BJ (cell line): Measurements from ENCODE around the gene LMCD1. TPM values are rescaled to one million over a fixed set of nuclear protein-coding genes. Genes with fewer than 3 reads are reported as not detected.

ENCODE experiments used
- CTCF ChIA-PET: fragments of 350-600 bp; formaldehyde crosslinking; extraction: SDS; loops from one replicate; lab custom pipeline; 2021; ENCODE audit warnings: antibody characterized with exemption, inconsistent platforms; lab: Yijun Ruan, JAX
- POLR2A ChIA-PET: fragments of 300-600 bp; sonication (Branson Sonifier 250); formaldehyde crosslinking; extraction: SDS; loops from one replicate; lab custom pipeline; 2021; ENCODE audit warnings: antibody characterized with exemption; lab: Charles Lee
- DNase-seq: peaks from one replicate; pipeline ENCODE4 v3.0.0-alpha.2; 2011; ENCODE audit warnings: low read depth
- H3K27me3 ChIP-seq: 2 replicates; pipeline ENCODE4 v1.6.0; 2011; ENCODE audit warnings: low read length; ENCODE audit not compliant: control insufficient read depth, insufficient read depth
- H3K36me3 ChIP-seq: 2 replicates; pipeline ENCODE4 v1.5.1; 2011; ENCODE audit warnings: low read length; ENCODE audit not compliant: control insufficient read depth, insufficient read depth
- H3K4me3 ChIP-seq: 2 replicates; pipeline ENCODE4 v1.5.1; 2011; ENCODE audit warnings: low read depth, mild to moderate bottlenecking, control low read depth, low read length
- polyA plus RNA-seq: library from polyadenylated mRNA; depleted of rRNA; stranded (reverse); fragments of >200 nt; gene quantifications from 2 replicates; pipeline ENCODE4 v1.2.3, GENCODE V29; 2011
- TF ChIP-seq, protein P1 (sequence below): IDR thresholded peaks from 2 replicates; pipeline ENCODE4 v1.5.1; 2011; ENCODE audit warnings: low read depth, mild to moderate bottlenecking, control low read depth, inconsistent platforms, low read length, moderate library complexity; ENCODE audit not compliant: insufficient read depth

LMCD1 gene
- polyA plus RNA-seq, 1 experiment: 168 TPM

DNA sequence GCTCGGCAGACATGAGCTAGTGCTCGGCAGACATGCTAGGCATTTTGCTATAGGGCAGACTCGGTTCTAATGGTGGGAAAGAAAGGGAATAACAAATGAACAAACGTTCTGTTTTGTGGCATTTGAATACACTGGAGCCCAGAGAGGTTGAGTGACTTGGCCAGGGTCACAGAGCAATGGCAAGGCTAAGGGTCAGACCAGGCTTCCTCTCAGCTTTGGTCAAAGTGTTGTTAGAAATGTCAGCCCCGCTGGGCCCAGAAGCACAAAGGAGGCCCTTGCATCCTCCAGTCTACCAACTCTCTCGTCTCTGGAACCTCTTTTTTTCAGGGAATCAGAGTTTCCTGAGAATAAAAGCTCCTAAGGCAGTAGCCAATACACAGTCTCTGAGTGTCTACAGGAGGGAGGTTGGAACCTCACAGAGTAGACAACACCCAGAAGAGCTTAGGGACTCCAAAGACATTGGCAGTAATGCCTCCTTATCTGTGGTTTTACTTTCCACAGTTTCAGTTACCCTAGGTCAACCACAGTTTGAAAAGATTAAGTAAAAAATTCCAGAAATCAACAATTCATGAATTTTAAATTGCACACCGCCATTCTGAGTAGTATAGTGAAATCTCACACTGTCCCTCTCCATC is 95.7 kb downstream of the LMCD1 start:
- ChIA-PET POLR2A (no interaction called here), CTCF (interaction anchor here (1.7 to 3.2 kb wide), 2 partner anchors 10 to 25 kb away, joined by 6 to 11 read pairs; no protein-coding TSS in a partner anchor)
- no peaks in the 10 kb centered on the region for H3K36me3 ChIP-seq
- TF ChIP-seq, protein P1, sequence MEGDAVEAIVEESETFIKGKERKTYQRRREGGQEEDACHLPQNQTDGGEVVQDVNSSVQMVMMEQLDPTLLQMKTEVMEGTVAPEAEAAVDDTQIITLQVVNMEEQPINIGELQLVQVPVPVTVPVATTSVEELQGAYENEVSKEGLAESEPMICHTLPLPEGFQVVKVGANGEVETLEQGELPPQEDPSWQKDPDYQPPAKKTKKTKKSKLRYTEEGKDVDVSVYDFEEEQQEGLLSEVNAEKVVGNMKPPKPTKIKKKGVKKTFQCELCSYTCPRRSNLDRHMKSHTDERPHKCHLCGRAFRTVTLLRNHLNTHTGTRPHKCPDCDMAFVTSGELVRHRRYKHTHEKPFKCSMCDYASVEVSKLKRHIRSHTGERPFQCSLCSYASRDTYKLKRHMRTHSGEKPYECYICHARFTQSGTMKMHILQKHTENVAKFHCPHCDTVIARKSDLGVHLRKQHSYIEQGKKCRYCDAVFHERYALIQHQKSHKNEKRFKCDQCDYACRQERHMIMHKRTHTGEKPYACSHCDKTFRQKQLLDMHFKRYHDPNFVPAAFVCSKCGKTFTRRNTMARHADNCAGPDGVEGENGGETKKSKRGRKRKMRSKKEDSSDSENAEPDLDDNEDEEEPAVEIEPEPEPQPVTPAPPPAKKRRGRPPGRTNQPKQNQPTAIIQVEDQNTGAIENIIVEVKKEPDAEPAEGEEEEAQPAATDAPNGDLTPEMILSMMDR: no peak
- no peak overlapping the region for H3K4me3 ChIP-seq
- no peak for DNase-seq
- 0 out of 2 replicates have a peak, but pooled peaks cover 1% of the 10 kb centered on the region for H3K27me3 ChIP-seq

DNA sequence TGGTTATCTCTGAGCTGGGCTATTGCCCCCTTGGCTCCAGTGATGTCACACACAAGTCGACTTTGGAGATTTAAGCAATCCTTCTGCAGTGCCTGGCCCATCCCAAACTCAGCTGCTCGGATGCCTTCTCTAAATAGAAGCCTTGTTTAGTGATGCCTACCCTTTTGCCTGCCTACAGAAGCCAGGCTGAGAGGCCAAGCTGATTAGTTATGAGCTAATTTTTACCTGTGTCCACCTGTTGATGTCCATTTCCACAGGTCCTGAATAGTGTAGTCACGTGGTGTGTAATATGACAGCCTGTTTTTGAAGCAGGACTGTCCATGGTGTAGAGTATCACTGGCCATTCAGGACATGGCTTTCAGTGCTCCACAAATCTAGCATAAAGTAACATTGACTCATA is 97.5 kb downstream of the LMCD1 start:
- CTCF ChIA-PET: interaction anchor here (0.7 to 1.3 kb wide), 4 partner anchors 9 to 182 kb away, joined by 3 to 4 read pairs (median 3); no protein-coding TSS in a partner anchor
- Histone ChIP-seq H3K4me3 (no peak overlapping the region), H3K36me3 (no peaks in the 10 kb centered on the region), H3K27me3 (0 out of 2 replicates have a peak, but pooled peaks cover 1% of the 10 kb centered on the region)
- POLR2A ChIA-PET: interaction anchor here (0.7 kb wide), 1 partner anchor 17 kb away, joined by 3 read pairs; no protein-coding TSS in a partner anchor
- DNase-seq: no peak
- TF ChIP-seq, protein P1: no peak

DNA sequence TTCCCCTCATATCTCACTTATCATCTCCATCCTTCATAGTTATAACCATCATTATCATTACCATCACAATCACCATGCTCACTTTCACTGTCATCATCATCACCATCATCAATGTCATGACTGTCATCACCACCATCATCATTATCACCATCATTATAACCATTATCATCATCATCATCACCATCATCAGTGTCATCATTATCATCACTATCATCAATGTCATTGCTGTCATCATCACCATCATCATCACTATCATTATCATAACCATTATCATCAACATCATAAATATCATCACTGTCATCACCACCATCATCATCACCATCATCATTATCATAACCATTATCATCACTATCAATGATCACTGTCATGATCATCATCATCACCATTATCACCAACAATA is 98.8 kb downstream of the LMCD1 start:
- Histone ChIP-seq H3K4me3 (no peak overlapping the region), H3K36me3 (no peaks in the 10 kb centered on the region), H3K27me3 (0 out of 2 replicates have a peak, but pooled peaks cover 1% of the 10 kb centered on the region)
- TF ChIP-seq, protein P1: no peak
- ChIA-PET CTCF (interaction anchor here (0.6 to 1.0 kb wide), 2 partner anchors 17 to 184 kb away, joined by 3 read pairs; no protein-coding TSS in a partner anchor), POLR2A (no interaction called here)
- no peak for DNase-seq

DNA sequence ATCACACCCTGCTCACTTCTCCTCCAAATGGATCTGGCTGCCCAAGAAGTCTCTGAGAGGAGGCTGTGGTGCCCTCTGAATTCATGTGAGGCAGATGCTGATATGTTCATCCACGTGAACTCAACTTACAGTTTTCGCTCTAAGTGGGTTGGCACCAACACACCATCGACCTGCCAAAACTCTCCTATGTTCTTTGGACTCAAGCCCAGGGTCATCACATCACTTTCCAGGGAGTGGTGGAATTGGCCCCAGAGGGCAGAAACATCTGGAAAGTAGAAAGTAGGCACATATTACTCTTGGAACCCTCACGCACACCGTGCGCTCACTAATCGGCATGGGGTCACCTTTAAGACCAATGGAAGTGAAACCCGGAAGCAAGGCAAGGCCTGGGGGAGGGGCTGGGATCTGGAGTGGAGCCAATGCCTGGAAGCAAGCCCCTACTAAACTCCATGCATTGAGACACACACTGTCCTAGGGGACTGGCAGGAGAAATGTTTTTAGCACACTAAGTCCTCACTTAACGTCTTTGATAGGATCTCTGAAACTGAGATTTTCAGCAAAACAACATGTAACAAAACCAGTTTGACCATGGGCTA is 101.6 kb downstream of the LMCD1 start:
- TF ChIP-seq, protein P1: no peak
- POLR2A ChIA-PET: interaction anchor here (0.6 kb wide), 1 partner anchor 48 kb away, joined by 3 read pairs; no protein-coding TSS in a partner anchor
- Histone ChIP-seq H3K27me3 (0 out of 2 replicates have a peak, but pooled peaks cover 1% of the 10 kb centered on the region), H3K36me3 (no peaks in the 10 kb centered on the region), H3K4me3 (no peak overlapping the region)
- no peak for DNase-seq
- CTCF ChIA-PET: no interaction called here

DNA sequence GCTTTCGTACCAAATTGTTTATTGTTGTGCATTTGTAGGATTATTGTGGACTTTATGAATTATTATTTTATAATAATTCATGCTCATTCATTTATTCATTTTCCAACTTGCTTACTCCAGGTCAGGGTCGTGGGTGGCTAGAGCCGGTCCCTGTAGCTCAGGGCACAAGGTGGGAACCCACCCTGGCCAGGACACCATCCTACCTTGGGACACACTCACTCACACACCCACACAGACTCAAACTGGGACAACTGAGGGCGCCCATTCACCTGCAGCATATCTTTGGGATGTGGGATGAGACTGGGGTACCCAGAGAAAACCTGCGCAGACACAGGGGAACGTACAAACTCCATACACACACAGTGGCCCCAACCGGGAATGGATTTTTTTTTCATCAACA is 102.4 kb downstream of the LMCD1 start:
- H3K4me3 ChIP-seq: no peak overlapping the region
- no peaks in the 10 kb centered on the region for H3K36me3 ChIP-seq
- ChIA-PET POLR2A (interaction anchor here (0.6 kb wide), 1 partner anchor 49 kb away, joined by 3 read pairs; no protein-coding TSS in a partner anchor), CTCF (interaction anchor here (2.0 kb wide), 1 partner anchor 10 kb away, joined by 5 read pairs; no protein-coding TSS in a partner anchor)
- no peak for DNase-seq
- H3K27me3 ChIP-seq: 0 out of 2 replicates have a peak, but pooled peaks cover 1% of the 10 kb centered on the region
- TF ChIP-seq, protein P1: no peak
